GM19467 (cell line): ENCODE data around the gene SLC9A9.

ENCODE experiments used
- ATAC-seq: cut with Tn5 transposase; IDR thresholded peaks from one replicate; pipeline ENCODE4 v1.9.1; 2021; ENCODE audit warnings: mild to moderate bottlenecking, moderate library complexity; ENCODE audit not compliant: unreplicated experiment

The SLC9A9 gene

DNA sequence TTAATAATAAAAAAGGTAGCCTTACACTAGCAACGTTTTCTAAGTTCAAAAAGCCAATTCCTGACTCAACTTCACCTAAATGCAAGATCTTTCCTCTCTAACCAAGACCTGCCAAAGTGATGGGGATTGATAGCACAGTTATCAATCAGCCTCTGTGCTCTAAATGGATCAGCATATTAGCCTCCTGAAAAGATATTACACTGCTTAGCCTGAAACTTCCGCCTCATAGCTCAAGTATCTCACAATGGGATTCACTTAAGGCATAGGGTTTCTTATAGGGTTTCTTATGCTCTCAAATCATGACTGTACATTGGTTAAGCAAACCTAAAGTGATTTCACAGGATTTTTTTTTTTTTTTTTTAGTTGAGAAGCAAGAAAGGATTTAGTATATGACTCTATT, 436 bp upstream of the SLC9A9 start:
- peak; percentile 5 for ATAC-seq

DNA sequence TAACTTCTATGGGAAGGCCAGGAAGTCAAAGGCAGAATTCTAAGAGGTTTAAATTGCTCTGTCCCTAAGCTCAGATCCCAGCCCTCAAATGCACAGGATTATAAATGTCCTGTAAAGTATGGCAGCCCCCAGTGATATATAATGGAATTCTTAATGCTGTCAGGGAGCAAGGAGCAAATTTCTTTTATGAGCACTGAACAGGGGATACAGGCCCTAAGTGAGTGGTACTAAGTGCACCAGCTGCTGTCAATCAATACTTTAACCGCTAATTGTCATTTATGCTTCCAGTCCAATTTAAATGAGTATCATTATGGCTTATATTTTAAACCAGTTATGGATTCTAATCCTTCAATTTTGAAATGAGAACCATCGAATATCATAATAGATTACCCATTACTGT, 4.7 kb downstream of the SLC9A9 start:
- no peak for ATAC-seq

DNA sequence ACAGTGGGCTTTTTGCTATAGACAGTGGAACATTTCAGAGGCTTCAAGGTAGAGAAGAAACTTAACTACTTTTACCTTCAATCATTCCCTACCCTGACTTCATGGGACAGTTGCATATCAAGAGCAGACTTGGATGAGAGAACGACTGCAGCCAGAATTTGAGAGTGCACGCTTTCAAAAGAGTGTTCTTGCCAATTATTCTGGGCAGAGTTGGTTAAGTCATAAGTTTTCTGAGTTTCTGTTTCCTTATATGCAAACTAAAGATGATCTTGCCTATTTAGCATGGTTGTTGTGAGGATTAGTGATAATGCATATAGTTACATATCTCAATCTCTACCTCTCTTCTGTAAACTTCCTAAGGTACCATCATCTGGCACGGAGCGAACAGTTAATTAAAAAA, 7.6 kb downstream of the SLC9A9 start:
- no peak for ATAC-seq

DNA sequence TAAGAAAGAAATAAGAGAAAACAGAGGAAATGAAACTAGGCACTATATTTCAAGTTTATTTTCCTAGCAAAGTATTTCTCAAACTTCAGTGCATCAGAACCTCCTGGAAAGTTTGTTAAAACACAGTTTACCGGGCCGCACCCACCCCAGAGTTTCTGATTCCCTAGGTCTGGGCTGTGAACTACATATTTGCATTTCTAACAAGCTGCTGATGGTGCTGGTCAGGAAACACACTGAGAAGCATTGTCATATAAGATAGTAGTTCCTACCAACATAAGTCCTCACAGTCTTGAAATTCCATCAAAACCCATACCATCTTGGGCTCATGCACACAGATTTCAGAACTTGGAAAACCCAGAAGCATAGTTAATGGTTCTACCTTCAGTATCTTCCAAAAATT, 8.3 kb downstream of the SLC9A9 start:
- ATAC-seq = no peak

DNA sequence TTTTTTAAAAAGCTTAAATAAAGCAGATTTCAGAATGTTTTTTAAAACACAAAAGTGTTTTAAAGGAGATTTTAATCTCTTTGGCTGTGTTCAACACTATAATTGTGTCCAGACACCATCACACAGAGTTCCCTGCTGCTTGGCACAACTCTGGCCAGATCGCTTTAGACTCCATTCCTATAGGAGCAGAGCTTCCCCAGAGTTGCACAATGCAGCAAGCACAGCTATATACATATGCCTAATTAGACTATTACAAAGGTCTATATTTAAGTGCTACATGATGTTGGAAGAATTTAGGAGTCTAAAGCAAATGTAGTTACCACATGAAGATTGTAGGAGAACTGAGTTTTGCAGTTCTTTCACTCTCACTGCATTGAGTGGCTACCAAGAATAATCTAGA, 11.2 kb downstream of the SLC9A9 start:
- ATAC-seq = no peak

DNA sequence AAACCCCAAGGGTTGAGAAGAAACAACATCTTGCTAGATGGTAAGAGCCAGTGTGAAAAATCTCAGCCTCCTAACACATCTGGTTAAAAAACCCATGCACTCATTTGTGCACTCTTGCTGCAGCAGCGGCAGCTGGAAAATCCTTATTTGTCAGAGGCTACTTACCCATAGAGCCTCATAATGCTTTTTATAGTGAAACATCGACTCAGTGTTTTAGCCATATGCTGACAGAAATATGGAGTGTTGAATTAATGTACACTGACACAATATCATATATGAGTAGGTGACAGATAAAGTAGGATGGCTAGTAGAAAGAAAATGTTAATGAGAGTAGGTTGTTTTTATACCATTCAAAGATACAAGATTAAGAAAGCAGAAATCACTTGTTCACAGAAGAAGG, 13.0 kb downstream of the SLC9A9 start:
- no peak for ATAC-seq

DNA sequence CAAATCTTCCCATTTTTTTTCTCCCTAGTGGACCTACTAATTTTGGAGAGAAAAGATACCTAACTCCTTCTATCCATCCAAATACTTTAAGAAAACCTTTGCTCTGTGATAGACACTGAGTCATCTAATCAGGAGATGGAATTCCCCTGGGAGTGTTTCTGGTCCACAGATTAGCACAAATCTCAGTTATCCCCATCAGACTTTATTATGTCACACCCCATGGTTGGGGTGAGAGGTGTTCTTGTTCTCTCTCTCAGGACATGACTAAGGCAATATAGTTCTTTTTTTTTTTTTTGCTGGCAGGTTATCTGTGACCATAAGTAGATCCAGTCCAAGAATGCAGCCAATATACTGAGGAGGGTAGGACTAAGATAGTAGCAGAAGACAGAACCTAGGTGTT, 15.8 kb downstream of the SLC9A9 start:
- ATAC-seq = peak; percentile 44

DNA sequence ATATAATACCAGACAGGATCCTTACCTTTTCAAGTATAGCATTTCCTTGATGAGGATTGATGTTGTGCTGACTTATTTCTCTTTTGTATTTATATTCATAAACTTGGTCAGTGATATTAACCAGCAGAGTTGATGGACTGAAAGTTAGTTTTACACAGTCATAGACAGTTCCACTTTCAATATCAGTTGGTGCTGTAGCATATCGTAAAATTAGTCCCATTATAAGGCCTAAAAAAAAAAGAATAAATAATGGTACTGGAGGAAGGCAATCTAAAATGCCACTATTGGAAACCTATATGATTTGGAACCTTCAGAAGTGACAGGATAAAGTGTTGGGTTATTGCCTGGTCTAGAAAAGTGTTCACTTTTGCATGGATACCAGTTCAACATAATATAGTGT, 16.3 kb downstream of the SLC9A9 start:
- ATAC-seq = peak; percentile 74

DNA sequence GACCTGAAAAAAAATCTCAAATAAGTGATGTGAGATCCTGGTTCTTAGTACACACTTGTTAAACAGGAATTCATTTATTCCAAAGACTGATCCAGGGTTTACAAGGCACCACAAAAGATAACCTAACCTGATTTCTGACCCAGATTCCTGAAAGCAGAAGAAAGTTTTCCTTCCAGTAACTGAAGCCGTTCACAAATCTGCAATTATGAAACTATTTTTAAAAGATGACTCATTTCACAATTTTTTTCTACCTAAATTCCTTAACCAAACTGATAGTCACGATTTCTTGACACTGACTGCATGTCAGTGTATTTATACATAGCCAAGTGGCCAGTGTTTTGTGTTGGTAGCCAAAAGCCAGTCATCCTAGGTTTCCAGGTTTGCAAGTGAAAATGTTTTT, 17.1 kb downstream of the SLC9A9 start:
- ATAC-seq = no peak

DNA sequence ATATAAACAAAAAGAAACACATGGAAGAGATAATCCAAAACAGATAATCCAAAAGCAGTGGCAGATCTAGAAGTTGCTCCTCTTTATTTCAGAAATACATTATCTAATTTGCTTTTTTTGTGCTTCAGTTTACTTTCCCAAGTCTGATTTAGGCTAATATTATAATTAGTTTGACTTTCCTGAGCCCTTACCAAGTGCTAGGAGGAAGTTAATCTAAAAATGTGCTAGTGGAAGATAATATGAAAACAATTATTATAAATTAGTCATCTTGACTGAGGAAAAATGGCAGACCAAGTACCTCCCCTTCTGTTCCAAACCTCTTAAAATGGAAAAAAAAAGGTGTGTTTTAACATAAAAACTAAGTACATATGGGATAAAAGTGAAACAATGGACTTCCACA, 17.5 kb downstream of the SLC9A9 start:
- ATAC-seq = no peak

DNA sequence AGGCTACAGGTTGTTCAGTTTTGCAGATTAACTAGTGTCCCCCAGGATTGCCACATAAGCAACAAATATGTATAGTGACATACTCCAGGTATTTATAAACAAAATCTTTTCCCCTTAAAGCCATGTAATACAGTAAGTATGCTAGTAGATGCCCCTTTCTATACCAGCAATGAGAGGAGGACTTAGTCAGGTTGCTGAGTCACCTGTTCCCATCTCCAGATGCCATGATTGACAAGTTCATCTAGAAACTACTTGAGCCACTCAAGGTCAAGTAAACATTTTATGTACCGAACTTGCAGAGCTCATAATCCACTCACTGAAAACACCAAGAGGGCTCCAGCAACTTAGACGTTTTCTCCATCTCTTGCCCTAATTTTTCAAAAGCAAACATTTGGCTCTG, 18.2 kb downstream of the SLC9A9 start:
- ATAC-seq = no peak

DNA sequence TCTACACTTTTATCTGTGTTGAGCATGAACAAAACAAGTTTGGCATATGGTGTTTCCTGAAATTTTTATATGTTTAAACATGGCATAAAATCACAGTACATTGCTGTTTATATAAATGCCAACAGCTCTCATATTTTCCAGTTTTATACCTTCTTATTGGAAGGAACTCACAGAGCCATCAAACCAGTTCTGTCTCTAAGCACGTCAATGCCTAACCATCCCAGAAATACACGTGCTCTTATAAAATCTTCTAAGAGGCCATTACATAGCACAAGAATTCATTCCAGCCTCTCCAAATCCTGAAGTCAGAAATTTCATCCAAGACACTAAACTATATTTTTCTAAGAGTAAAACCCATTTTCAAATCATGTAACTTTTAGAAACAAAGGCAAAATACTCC, 20.8 kb downstream of the SLC9A9 start:
- ATAC-seq = no peak

DNA sequence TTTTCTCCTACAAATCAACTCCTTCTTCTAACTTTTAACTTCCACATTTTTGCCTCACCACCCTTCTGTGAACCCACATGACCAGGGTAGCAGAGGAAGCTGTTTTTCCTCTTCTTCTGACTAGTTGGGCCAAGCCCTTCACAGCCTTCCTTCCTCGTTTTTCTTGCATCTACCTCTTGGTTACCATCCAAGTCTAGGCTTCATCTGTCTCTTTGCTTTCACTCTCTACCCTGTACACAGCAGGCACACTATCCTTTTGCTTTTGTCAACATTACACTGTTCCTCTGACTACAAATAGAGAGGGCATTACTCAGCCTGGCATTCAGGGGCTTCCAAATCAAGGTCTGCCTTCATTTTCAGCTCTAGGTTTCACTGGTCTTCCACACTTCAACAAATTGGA, 22.0 kb downstream of the SLC9A9 start:
- ATAC-seq = no peak

DNA sequence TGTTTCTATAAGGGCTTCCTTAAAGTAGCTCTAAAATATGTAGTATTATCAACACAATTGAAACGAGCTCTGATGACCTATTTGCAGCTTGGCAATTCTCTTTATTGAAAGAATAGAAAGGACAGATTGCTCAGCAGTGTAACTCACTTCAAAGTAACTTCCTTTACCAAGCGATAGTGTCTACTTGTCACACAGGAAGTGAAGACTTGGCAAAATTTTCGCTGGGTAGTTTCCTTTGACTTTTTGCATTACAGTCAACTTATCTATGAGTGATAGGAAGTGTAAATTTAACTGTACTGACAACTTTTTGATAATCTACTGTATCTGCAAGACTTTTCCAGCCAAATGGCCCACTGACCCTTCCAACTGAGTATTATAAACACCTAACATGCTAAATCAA, 22.8 kb downstream of the SLC9A9 start:
- ATAC-seq = peak; percentile 74

DNA sequence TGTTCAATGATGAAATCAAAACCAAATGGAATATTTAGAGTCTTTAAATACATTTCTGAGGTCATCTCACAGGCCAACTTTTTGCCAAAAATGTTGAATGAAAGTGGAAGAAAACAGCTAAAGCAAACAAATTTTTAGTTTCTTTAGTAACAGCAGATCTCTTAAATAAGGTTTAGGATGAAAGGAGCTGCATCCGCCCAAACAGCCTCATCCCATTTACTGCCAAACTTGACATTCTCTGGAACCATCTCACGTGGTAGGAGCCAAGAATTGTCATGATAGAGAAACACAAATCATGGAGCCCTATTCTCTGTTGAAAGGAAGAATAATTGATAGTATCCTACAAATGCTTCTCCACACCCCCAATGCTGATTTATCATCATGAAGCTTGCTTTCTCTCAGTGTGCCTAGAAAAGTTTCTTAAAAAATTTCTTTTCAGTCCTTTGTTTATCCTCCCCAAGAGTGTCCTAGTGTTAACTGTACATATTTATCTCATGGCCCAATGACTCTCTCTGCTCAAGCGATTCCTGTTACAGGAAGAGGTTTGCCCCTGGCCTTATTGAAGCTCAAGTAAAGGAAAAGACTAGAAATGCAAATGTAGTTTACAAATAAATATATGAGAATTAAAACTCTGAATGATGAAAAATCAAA, 23.4 kb downstream of the SLC9A9 start:
- ATAC-seq = no peak

DNA sequence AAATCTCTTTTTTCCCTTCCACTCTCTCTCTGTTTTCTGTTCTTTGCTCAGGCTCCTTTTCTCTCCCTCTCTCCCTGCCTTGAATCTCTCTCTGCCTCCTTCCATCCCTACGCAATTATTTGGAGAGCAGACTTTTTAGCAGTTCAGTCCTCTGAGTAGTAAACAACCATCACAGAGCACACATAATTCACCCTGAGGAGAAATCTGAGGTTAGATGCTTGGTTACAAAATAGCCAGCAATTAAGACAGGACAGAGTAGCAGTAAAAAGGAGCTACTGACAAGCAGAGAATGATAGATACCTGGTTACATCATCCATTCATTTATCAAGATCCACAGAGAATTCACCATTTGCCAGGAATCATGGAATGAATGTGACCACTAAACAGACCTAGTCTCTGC, 25.5 kb downstream of the SLC9A9 start:
- no peak for ATAC-seq

DNA sequence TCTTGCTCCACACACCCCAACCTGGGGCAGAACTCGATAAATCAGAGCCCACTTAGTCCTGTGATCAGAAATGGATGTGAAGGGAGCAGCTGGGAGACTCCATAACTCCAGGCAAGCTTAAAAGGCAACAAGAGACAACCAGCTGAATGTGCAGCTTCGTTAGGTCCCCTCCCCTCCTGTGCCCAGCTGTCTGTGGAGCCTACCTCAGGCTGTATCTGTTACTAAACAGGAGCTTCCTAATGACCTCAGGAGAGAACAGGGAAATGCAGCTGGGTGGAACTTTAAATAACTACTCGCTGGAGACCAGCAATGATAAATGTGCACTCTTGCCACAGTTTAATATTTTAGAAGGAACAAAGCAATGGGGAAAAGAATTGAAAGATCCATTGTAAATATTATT, 25.9 kb downstream of the SLC9A9 start:
- no peak for ATAC-seq

DNA sequence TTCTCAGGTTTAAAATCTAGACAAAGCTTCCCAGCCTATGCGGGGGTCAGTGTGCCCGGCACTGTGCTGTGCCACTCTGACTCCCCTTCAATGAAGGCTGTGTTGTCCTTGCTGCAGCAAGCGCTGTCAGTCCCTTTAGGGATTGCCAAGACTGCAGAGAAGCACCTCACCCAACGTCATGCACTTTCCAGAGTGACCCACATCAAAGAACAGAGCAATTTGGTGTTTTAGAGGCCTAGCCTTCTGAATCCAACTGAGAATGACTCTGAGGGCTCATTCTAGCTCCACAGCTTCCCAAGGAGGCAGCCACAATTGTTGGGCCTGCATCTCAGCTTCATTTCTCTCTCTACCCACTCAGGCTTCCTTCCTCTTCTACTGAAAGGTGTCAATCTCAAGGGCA, 26.4 kb downstream of the SLC9A9 start:
- ATAC-seq = no peak

DNA sequence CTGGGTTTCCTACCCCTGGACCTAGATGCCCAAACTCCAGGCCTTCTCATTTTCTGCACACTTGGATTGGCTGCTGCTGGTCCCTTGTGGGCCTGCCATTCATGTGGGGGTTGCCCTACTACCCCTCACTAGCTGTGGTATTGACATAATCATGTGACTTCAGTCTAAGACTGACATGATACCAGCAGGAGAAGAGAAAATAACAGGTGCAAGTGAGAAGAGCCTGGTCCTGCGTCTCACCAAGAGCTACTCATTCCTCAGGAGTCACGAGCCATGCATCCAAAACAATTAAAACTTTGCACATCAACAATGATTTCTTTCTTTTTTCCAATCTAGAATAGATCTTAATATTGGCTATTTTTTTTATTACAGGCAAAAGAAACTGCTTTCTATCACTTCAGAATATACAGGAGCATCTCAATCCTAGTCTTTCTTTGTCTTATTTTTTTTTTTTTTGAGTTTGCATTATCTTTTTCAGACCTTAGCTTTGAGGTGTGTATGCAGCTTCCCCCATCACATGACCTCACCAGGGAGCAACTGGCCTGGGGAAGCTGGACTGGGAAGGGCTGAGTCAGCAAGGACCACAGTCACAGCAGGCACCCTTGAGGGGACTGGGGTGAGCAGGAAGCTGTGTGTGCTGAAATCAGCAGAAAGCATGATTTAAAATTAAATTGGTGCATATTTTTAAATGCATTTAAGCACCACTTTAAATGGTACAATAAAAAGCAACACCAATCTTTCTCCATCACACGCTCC, 27.6 kb downstream of the SLC9A9 start:
- no peak for ATAC-seq

DNA sequence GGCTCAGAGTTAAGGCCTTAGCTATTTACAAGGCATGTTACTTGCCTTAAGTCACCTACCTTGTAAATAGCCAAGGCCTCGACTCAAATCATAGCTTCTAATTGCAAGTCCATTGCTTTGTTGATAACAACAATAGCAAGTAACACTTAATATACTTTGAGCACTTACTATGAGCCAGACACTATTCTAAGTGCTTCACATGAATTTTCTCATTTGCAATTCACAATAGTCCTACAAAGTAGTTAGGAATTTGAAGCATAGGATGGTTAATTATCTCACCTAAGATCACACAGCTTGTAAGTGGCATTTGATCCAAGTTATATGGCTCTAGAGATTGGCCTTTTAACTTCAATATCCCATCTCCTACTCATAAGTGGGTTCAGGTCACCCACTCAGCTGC, 28.4 kb downstream of the SLC9A9 start:
- ATAC-seq = no peak

DNA sequence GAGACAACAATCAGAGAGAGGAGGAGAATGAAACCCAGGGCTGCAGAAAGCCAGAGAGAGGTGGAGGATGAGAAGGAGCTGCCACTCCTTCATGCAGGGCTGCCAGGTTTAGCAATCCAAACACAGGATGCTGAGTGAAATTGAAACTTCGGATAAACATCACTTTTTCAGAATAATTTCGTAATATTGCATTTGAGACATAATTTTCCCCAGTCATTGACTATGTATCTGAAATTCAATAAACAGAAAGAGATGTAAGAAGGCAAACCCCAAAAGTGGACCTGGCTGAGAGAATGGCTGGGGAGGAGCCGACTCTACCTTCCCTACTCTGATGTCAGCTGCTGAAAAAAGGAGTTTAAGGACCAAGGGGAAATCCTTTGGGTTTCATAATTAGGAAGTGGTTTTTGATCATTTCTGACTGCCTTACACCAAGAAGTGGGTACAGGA, 33.8 kb downstream of the SLC9A9 start:
- no peak for ATAC-seq

DNA sequence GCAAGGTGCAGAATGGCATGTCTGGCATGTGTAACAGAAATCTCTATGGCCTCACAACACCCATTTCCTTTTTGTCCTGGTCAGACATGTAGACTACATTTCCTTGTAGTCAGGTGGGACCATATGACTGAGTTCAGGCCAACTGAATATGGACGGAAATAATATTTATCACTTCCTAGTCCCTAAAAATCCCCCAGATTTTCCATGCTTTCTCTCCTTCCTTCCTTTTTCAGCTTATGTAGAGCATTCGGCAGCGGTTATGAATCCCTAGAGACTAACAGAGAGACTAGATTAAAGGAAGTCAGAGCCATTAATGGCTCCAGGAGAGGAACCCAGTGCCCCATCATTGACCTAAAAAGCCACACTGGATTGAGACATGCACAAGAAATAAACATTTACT, 35.8 kb downstream of the SLC9A9 start:
- no peak for ATAC-seq

DNA sequence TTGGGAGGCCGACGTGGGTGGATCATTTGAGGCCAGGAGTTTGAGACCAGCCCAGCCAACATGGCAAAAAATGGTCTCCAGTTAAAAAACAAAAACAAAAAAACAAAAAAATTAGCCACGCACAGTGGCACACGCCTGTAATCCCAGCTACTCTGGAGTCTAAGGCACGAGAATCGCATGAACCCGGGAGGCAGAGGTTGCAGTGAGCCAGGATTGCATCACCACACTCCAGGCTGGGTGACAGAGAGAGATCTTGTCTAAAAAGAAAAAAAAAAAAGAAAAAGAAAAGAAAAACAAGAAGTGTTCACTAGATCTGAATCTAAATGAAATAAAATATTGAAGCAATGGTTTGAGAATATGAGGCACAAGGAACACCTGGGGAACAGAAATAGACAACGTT, 36.7 kb downstream of the SLC9A9 start:
- no peak for ATAC-seq
